ENCODE results near the gene CHPF2.

DNA sequence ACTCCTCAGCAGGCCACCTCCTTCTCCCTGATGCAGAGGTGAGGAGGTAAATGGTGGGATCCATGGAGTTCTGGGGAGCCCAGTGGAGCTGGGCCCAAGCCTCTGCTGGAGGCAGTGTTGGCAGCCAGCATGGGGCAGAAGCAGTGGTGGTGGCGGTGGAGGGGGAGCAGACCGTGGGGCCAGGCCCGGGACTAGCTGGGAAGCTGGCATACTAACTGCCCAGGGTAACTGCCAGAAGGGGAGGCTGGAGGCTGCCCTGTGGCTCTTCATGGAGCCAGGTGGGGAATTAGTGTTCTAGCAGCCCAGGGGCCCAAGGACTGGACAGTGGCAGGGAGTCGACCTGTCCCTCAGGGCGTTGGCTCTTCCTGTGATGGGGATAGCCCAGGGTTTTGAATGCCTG, 32.3 kb downstream of the CHPF2 start:
- TF ChIP-seq, protein P1, sequence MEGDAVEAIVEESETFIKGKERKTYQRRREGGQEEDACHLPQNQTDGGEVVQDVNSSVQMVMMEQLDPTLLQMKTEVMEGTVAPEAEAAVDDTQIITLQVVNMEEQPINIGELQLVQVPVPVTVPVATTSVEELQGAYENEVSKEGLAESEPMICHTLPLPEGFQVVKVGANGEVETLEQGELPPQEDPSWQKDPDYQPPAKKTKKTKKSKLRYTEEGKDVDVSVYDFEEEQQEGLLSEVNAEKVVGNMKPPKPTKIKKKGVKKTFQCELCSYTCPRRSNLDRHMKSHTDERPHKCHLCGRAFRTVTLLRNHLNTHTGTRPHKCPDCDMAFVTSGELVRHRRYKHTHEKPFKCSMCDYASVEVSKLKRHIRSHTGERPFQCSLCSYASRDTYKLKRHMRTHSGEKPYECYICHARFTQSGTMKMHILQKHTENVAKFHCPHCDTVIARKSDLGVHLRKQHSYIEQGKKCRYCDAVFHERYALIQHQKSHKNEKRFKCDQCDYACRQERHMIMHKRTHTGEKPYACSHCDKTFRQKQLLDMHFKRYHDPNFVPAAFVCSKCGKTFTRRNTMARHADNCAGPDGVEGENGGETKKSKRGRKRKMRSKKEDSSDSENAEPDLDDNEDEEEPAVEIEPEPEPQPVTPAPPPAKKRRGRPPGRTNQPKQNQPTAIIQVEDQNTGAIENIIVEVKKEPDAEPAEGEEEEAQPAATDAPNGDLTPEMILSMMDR (IDR thresholded peaks at IDR 0.05), result no peak
- TF ChIP-seq POLR2A (IDR thresholded peaks at IDR 0.05), result no peak
